ENCODE results near the gene FDX1. TPM values are rescaled to one million over a fixed set of nuclear protein-coding genes. Genes with fewer than 3 reads are reported as not detected.

FDX1 gene
- polyA plus RNA-seq, 1 donor: 32.4 TPM

GRCh38 chr11:110430267-110431050 is 711 bp downstream of the FDX1 start:
- DNase-seq: peak; percentile 60 to 83
- no peaks in the 10 kb centered on the region for H3K9me3 ChIP-seq (ENCODE audit: control insufficient read depth, low read depth, low read length)
- peak overlapping the region; percentile 90 for H3K27ac ChIP-seq (ENCODE audit: low read length)
- no peaks in the 10 kb centered on the region for H3K36me3 ChIP-seq (ENCODE audit: control insufficient read depth, insufficient read depth, low read length)
- no CpG with 5 or more reads among the region's 51 CpGs for WGBS (ENCODE audit: insufficient coverage, low lambda C conversion rate)
- peak overlapping the region; percentile 74 for H3K4me3 ChIP-seq (ENCODE audit: low read length)
- H3K4me1 ChIP-seq (ENCODE audit: control insufficient read depth, insufficient read depth, low read length): peaks cover 27% of the 10 kb centered on the region
- no peaks in the 10 kb centered on the region for H3K27me3 ChIP-seq (ENCODE audit: control insufficient read depth, insufficient read depth, low read length)

- H3K4me3 ChIP-seq (ENCODE audit: low read length): peak overlapping the region; percentile 74
- no peaks in the 10 kb centered on the region for H3K9me3 ChIP-seq (ENCODE audit: control insufficient read depth, low read depth, low read length)
- WGBS (ENCODE audit: insufficient coverage, low lambda C conversion rate): no CpG with 5 or more reads among the region's 7 CpGs
- H3K4me1 ChIP-seq (ENCODE audit: control insufficient read depth, insufficient read depth, low read length): peaks cover 27% of the 10 kb centered on the region
- no peaks in the 10 kb centered on the region for H3K27me3 ChIP-seq (ENCODE audit: control insufficient read depth, insufficient read depth, low read length)
- H3K27ac ChIP-seq (ENCODE audit: low read length): peak overlapping the region; percentile 90
- no peak for DNase-seq
- no peaks in the 10 kb centered on the region for H3K36me3 ChIP-seq (ENCODE audit: control insufficient read depth, insufficient read depth, low read length)
Observed at GRCh38 chr11:110431051-110431672, 1.4 kb downstream of the FDX1 start.

GRCh38 chr11:110431674-110432073 is 1.9 kb downstream of the FDX1 start:
- Histone ChIP-seq H3K36me3 (ENCODE audit: control insufficient read depth, insufficient read depth, low read length) (no peaks in the 10 kb centered on the region), H3K4me1 (ENCODE audit: control insufficient read depth, insufficient read depth, low read length) (peaks cover 25% of the 10 kb centered on the region), H3K27ac (ENCODE audit: low read length) (peak overlapping the region; percentile 90), H3K27me3 (ENCODE audit: control insufficient read depth, insufficient read depth, low read length) (no peaks in the 10 kb centered on the region), H3K9me3 (ENCODE audit: control insufficient read depth, low read depth, low read length) (no peaks in the 10 kb centered on the region), H3K4me3 (ENCODE audit: low read length) (peak overlapping the region; percentile 74)
- peak; percentile 81 to 95 for DNase-seq
- WGBS (ENCODE audit: insufficient coverage, low lambda C conversion rate): 27% methylated on average over 3 of the region's 4 CpGs

- peaks cover 9% of the 10 kb centered on the region for H3K36me3 ChIP-seq (ENCODE audit: control insufficient read depth, insufficient read depth, low read length)
- H3K27ac ChIP-seq (ENCODE audit: low read length): peak overlapping the region; percentile 90
- peaks cover 23% of the 10 kb centered on the region for H3K4me1 ChIP-seq (ENCODE audit: control insufficient read depth, insufficient read depth, low read length)
- 90% methylated on average over 2 of the region's 7 CpGs for WGBS (ENCODE audit: insufficient coverage, low lambda C conversion rate)
- peak overlapping the region; percentile 13 for H3K4me3 ChIP-seq (ENCODE audit: low read length)
- H3K27me3 ChIP-seq (ENCODE audit: control insufficient read depth, insufficient read depth, low read length): no peaks in the 10 kb centered on the region
- H3K9me3 ChIP-seq (ENCODE audit: control insufficient read depth, low read depth, low read length): no peaks in the 10 kb centered on the region
- peak in 1 of 2 donors; percentile 27 for DNase-seq
Observed at GRCh38 chr11:110432713-110433392, 3.1 kb downstream of the FDX1 start.

GRCh38 chr11:110433393-110434333 is 3.9 kb downstream of the FDX1 start:
- H3K27ac ChIP-seq (ENCODE audit: low read length): no peak overlapping the region

GRCh38 chr11:110434952-110435779 is 5.4 kb downstream of the FDX1 start:
- H3K36me3 ChIP-seq (ENCODE audit: control insufficient read depth, insufficient read depth, low read length): peaks cover 21% of the 10 kb centered on the region
- H3K27ac ChIP-seq (ENCODE audit: low read length): no peak overlapping the region
- H3K4me1 ChIP-seq (ENCODE audit: control insufficient read depth, insufficient read depth, low read length): peaks cover 17% of the 10 kb centered on the region
- peak in 1 of 2 donors; percentile 35 for DNase-seq
- no peak overlapping the region for H3K4me3 ChIP-seq (ENCODE audit: low read length)
- no peaks in the 10 kb centered on the region for H3K27me3 ChIP-seq (ENCODE audit: control insufficient read depth, insufficient read depth, low read length)
- WGBS (ENCODE audit: insufficient coverage, low lambda C conversion rate): 100% methylated on average over 3 of the region's 8 CpGs
- peaks cover 7% of the 10 kb centered on the region for H3K9me3 ChIP-seq (ENCODE audit: control insufficient read depth, low read depth, low read length)

More at GRCh38 chr11:110433393-110434333, 3.9 kb downstream of the FDX1 start:
- no peaks in the 10 kb centered on the region for H3K9me3 ChIP-seq (ENCODE audit: control insufficient read depth, low read depth, low read length)
- H3K4me3 ChIP-seq (ENCODE audit: low read length): no peak overlapping the region
- 60% methylated on average over 1 of the region's 5 CpGs for WGBS (ENCODE audit: insufficient coverage, low lambda C conversion rate)
- peak in 1 of 2 donors; percentile 23 for DNase-seq
- H3K4me1 ChIP-seq (ENCODE audit: control insufficient read depth, insufficient read depth, low read length): peaks cover 23% of the 10 kb centered on the region
- peaks cover 16% of the 10 kb centered on the region for H3K36me3 ChIP-seq (ENCODE audit: control insufficient read depth, insufficient read depth, low read length)
- no peaks in the 10 kb centered on the region for H3K27me3 ChIP-seq (ENCODE audit: control insufficient read depth, insufficient read depth, low read length)

- H3K36me3 ChIP-seq (ENCODE audit: control insufficient read depth, insufficient read depth, low read length): peaks cover 29% of the 10 kb centered on the region
Observed at GRCh38 chr11:110435780-110436717, 6.3 kb downstream of the FDX1 start.

GRCh38 chr11:110438017-110438416 is 8.3 kb downstream of the FDX1 start:
- H3K36me3 ChIP-seq (ENCODE audit: control insufficient read depth, insufficient read depth, low read length): peaks cover 44% of the 10 kb centered on the region
- peaks cover 20% of the 10 kb centered on the region for H3K4me1 ChIP-seq (ENCODE audit: control insufficient read depth, insufficient read depth, low read length)
- no peak for DNase-seq
- no peaks in the 10 kb centered on the region for H3K27me3 ChIP-seq (ENCODE audit: control insufficient read depth, insufficient read depth, low read length)
- no peak overlapping the region for H3K27ac ChIP-seq (ENCODE audit: low read length)
- no peak overlapping the region for H3K4me3 ChIP-seq (ENCODE audit: low read length)
- H3K9me3 ChIP-seq (ENCODE audit: control insufficient read depth, low read depth, low read length): peaks cover 7% of the 10 kb centered on the region
- WGBS (ENCODE audit: insufficient coverage, low lambda C conversion rate): 80% methylated on average over 1 of the region's 2 CpGs

More at GRCh38 chr11:110435780-110436717, 6.3 kb downstream of the FDX1 start:
- Histone ChIP-seq H3K9me3 (ENCODE audit: control insufficient read depth, low read depth, low read length) (peaks cover 7% of the 10 kb centered on the region), H3K27ac (ENCODE audit: low read length) (no peak overlapping the region), H3K4me3 (ENCODE audit: low read length) (no peak overlapping the region), H3K4me1 (ENCODE audit: control insufficient read depth, insufficient read depth, low read length) (peaks cover 17% of the 10 kb centered on the region), H3K27me3 (ENCODE audit: control insufficient read depth, insufficient read depth, low read length) (no peaks in the 10 kb centered on the region)
- DNase-seq: no peak
- WGBS (ENCODE audit: insufficient coverage, low lambda C conversion rate): 60% methylated on average over 4 of the region's 8 CpGs
